ENCODE measurements around the gene RADIL.

The RADIL gene

GRCh38 chr7:4760952-4761351, 122.6 kb downstream of the RADIL start:
- no peak for TF ChIP-seq CTCF (IDR thresholded peaks at IDR 0.05; ENCODE audit: borderline replicate concordance, control extremely low read depth, extremely low read depth, insufficient read depth, missing control alignments)
- in situ Hi-C loops (cut with MboI; ENCODE audit: low sequenced_read_pairs, unreplicated experiment), result loop anchor here (25.0 kb wide), 1 partner anchor 149 kb away; no protein-coding TSS in a partner anchor
- no peak for DNase-seq (ENCODE audit: low spot score)

GRCh38 chr7:4759211-4759610, 124.3 kb downstream of the RADIL start:
- TF ChIP-seq CTCF (IDR thresholded peaks at IDR 0.05; ENCODE audit: borderline replicate concordance, control extremely low read depth, extremely low read depth, insufficient read depth, missing control alignments), result no peak
- in situ Hi-C loops (cut with MboI; ENCODE audit: low sequenced_read_pairs, unreplicated experiment), result loop anchor here (25.0 kb wide), 1 partner anchor 147 kb away; no protein-coding TSS in a partner anchor
- no peak for DNase-seq (ENCODE audit: low spot score)

GRCh38 chr7:4758791-4759190, 124.7 kb downstream of the RADIL start:
- in situ Hi-C loops (cut with MboI; ENCODE audit: low sequenced_read_pairs, unreplicated experiment), result loop anchor here (25.0 kb wide), 1 partner anchor 146 kb away; no protein-coding TSS in a partner anchor
- no peak for DNase-seq (ENCODE audit: low spot score)
- no peak for TF ChIP-seq CTCF (IDR thresholded peaks at IDR 0.05; ENCODE audit: borderline replicate concordance, control extremely low read depth, extremely low read depth, insufficient read depth, missing control alignments)

- TF ChIP-seq CTCF (IDR thresholded peaks at IDR 0.05; ENCODE audit: borderline replicate concordance, control extremely low read depth, extremely low read depth, insufficient read depth, missing control alignments), result no peak
- in situ Hi-C loops (cut with MboI; ENCODE audit: low sequenced_read_pairs, unreplicated experiment), result loop anchor here (25.0 kb wide), 1 partner anchor 146 kb away; no protein-coding TSS in a partner anchor
- no peak for DNase-seq (ENCODE audit: low spot score)
These were observed 125.4 kb downstream of the RADIL start for GRCh38 chr7:4758111-4758510.

GRCh38 chr7:4755045-4755444, 128.5 kb downstream of the RADIL start:
- no peak for TF ChIP-seq CTCF (IDR thresholded peaks at IDR 0.05; ENCODE audit: borderline replicate concordance, control extremely low read depth, extremely low read depth, insufficient read depth, missing control alignments)
- DNase-seq (ENCODE audit: low spot score), result no peak
- in situ Hi-C loops (cut with MboI; ENCODE audit: low sequenced_read_pairs, unreplicated experiment), result loop anchor here (25.0 kb wide), 1 partner anchor 143 kb away; no protein-coding TSS in a partner anchor

GRCh38 chr7:4754433-4755010, 129.0 kb downstream of the RADIL start:
- TF ChIP-seq CTCF (IDR thresholded peaks at IDR 0.05; ENCODE audit: borderline replicate concordance, control extremely low read depth, extremely low read depth, insufficient read depth, missing control alignments), result no peak
- in situ Hi-C loops (cut with MboI; ENCODE audit: low sequenced_read_pairs, unreplicated experiment), result loop anchor here (25.0 kb wide), 1 partner anchor 142 kb away; no protein-coding TSS in a partner anchor

More at GRCh38 chr7:4754433-4755010, 129.0 kb downstream of the RADIL start:
- DNase-seq (ENCODE audit: low spot score), result no peak

Measured in GM13976 (cell line).